CD14-positive monocyte (primary cell): ENCODE measurements around the gene MAPKAPK3. TPM values are rescaled to one million over a fixed set of nuclear protein-coding genes. Genes with fewer than 3 reads are reported as not detected.
A peak's percentile ranks its signal among the peaks of the same experiment; 100 is the strongest.

Source experiments
- DNase-seq, 3 donors: peaks; one replicate each; pipeline ENCODE4 v3.0.0-alpha.2; 2011 to 2022
- H2AFZ ChIP-seq: 2 replicates; pipeline ENCODE4 v1.6.0; 2012; ENCODE audit warnings: mild to moderate bottlenecking, low read depth, low read length, inconsistent platforms; ENCODE audit not compliant: insufficient read depth, poor library complexity, severe bottlenecking
- H3K27ac ChIP-seq, 2 donors: 1 replicate in 1 of 2; 2 replicates in 1 of 2; pipeline ENCODE4 v1.5.1; 2012 to 2013; ENCODE audit warnings: low read length in 2 of 2, control low read depth in 1 of 2, inconsistent platforms in 1 of 2, low read depth in 1 of 2, mild to moderate bottlenecking in 1 of 2
- H3K27me3 ChIP-seq, 2 donors: one replicate each; pipeline versions ENCODE4 v1.6.0 to v1.6.1; 2011 to 2013; ENCODE audit warnings: low read length in 2 of 2; ENCODE audit not compliant: control insufficient read depth in 2 of 2, insufficient read depth in 2 of 2
- H3K36me3 ChIP-seq, 2 donors: replicated peaks in 1 of 2; 1 replicate in 1 of 2; 2 replicates in 1 of 2; pipeline versions ENCODE4 v1.5.1 to v1.6.1; 2012 to 2013; ENCODE audit warnings: low read length in 2 of 2, control low read depth in 1 of 2, inconsistent platforms in 1 of 2, mild to moderate bottlenecking in 1 of 2; ENCODE audit not compliant: insufficient read depth in 2 of 2, control insufficient read depth in 1 of 2
- H3K4me1 ChIP-seq, 2 donors: 1 replicate in 1 of 2; 2 replicates in 1 of 2; pipeline versions ENCODE4 v1.5.1 to v1.6.1; 2012 to 2013; ENCODE audit warnings: low read length in 2 of 2, control low read depth in 1 of 2, inconsistent platforms in 1 of 2, mild to moderate bottlenecking in 1 of 2, moderate library complexity in 1 of 2; ENCODE audit not compliant: insufficient read depth in 2 of 2, control insufficient read depth in 1 of 2
- H3K4me2 ChIP-seq: replicated peaks from 2 replicates; pipeline ENCODE3; 2012; ENCODE audit warnings: low read length, moderate library complexity, mild to moderate bottlenecking; ENCODE audit not compliant: poor library complexity, severe bottlenecking; ENCODE audit errors: extremely low read depth
- H3K4me3 ChIP-seq, 3 experiments: fragments of 200-600 bp in 1 of 3; sonication (generic) in 1 of 3; replicated peaks in 1 of 3; 1 replicate in 2 of 3; 2 replicates in 1 of 3; pipeline ENCODE4 v1.5.1; 2011 to 2013; ENCODE audit warnings: low read length in 3 of 3, mild to moderate bottlenecking in 3 of 3, control low read depth in 2 of 3, low read depth in 2 of 3, inconsistent platforms in 1 of 3, moderate library complexity in 1 of 3
- H3K79me2 ChIP-seq: 2 replicates; pipeline ENCODE4 v1.6.0; 2012; ENCODE audit warnings: mild to moderate bottlenecking, control low read depth, inconsistent platforms, low read length, moderate library complexity; ENCODE audit not compliant: insufficient read depth
- H3K9ac ChIP-seq: 2 replicates; pipeline ENCODE4 v1.6.0; 2017; ENCODE audit warnings: low read length, mild to moderate bottlenecking; ENCODE audit not compliant: insufficient read depth, poor library complexity, severe bottlenecking
- H3K9me3 ChIP-seq, 2 donors: replicated peaks in 1 of 2; 1 replicate in 1 of 2; 2 replicates in 1 of 2; pipeline versions ENCODE4 v1.5.1 to v1.6.1; 2012 to 2013; ENCODE audit warnings: low read length in 2 of 2, control low read depth in 1 of 2; ENCODE audit not compliant: control insufficient read depth in 1 of 2, insufficient read depth in 1 of 2
- H4K20me1 ChIP-seq: 2 replicates; pipeline ENCODE4 v1.6.0; 2012; ENCODE audit warnings: mild to moderate bottlenecking, low read length, control low read depth, moderate library complexity; ENCODE audit not compliant: insufficient read depth
- H3K27ac Mint-ChIP-seq, 7 donors: one replicate each; pipeline ENCODE4 v1.8.0; 2020; ENCODE audit warnings: mild to moderate bottlenecking in 7 of 7, mixed read lengths in 7 of 7, moderate library complexity in 6 of 7, inconsistent platforms in 2 of 7
- H3K27me3 Mint-ChIP-seq, 3 donors: one replicate each; pipeline ENCODE4 v1.8.0; 2021 to 2022; ENCODE audit warnings: low read depth in 3 of 3, mild to moderate bottlenecking in 3 of 3, mixed read lengths in 3 of 3, moderate library complexity in 3 of 3, inconsistent platforms in 1 of 3
- H3K36me3 Mint-ChIP-seq, 2 donors: one replicate each; pipeline ENCODE4 v1.8.0; 2020; ENCODE audit warnings: mixed read lengths in 2 of 2, inconsistent platforms in 1 of 2, mild to moderate bottlenecking in 1 of 2
- H3K4me1 Mint-ChIP-seq: one replicate; pipeline ENCODE4 v1.8.0; 2020; ENCODE audit warnings: mild to moderate bottlenecking, mixed read lengths
- H3K4me3 Mint-ChIP-seq, 2 donors: one replicate each; pipeline ENCODE4 v1.8.0; 2020; ENCODE audit warnings: mild to moderate bottlenecking in 2 of 2, mixed read lengths in 2 of 2, moderate library complexity in 1 of 2
- H3K9me3 Mint-ChIP-seq, 7 donors: one replicate each; pipeline ENCODE4 v1.8.0; 2020 to 2022; ENCODE audit warnings: mixed read lengths in 7 of 7, mild to moderate bottlenecking in 6 of 7, moderate library complexity in 6 of 7, inconsistent platforms in 2 of 7
- WGBS: methylation state at CpG from one replicate; pipeline ENCODE4 v1.1.5; 2013; ENCODE audit warnings: missing lambda C conversion rate; ENCODE audit not compliant: insufficient coverage; 5-methylcytosine and 5-hydroxymethylcytosine counted together
- intact Hi-C, 2 donors: fragments of 100-400 bp; cut with micrococcal nuclease; formaldehyde crosslinking; loops; one replicate each; pipeline versions ENCODE4 v1.15.0 to v1.15.1; 2023
- polyA plus RNA-seq, 3 donors: library from polyadenylated mRNA; depleted of rRNA in 1 of 3; unstranded in 2 of 3; stranded (reverse) in 1 of 3; fragments of 300-500 nt in 2 of 3; fragments of >200 nt in 1 of 3; fragmentation: Illumina TruSeq in 2 of 3; gene quantifications; 1 replicate in 2 of 3; 2 replicates in 1 of 3; pipeline ENCODE4 v1.2.3, GENCODE V29; 2012 to 2021
- TF ChIP-seq, protein P1 (sequence below): fragments of 200-600 bp; IDR thresholded peaks from one replicate; pipeline ENCODE4 v1.8.0; 2022; ENCODE audit warnings: antibody characterized with exemption, mild to moderate bottlenecking

Gene MAPKAPK3
- polyA plus RNA-seq, 3 donors, result 173 to 252 (median 201) TPM

DNA sequence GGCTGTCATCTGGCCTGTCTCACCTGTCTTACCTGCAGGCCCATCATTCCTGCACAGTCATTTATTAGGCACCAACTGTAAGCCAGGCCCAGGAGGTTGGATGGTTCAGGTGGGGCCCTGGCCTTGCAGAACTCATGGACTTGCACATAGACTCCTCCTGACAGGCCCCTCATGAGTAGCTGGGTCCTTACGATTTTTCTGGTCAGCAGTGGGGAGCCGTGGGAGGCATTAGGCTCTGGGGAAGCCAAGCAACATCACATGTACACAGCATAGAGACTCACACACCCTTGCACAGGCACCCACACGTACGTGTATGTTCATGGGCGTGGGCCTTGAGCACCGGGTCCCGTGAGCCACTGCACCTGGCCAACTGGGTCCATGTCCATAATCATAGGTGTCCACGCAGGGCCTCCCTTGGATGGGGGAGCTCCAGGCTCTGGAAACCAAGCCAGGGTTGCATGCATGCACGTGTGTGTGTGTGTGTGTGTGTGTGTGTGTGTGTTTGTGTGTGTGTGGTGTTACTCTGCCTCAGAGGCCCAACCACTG is 25.7 kb upstream of the MAPKAPK3 start:
- no peak overlapping the region for H2AFZ ChIP-seq
- Mint-ChIP-seq H3K27me3 (peaks cover 0 to 2% (median 0%) of the 10 kb centered on the region in 3 donors), H3K9me3 (no peaks in the 10 kb centered on the region), H3K27ac (peak overlapping the region; percentile 96 to 99 (median 98)), H3K4me3 (peak overlapping the region in 1 of 2 donors; percentile 15), H3K36me3 (peaks cover 0 to 5% of the 10 kb centered on the region in 2 donors), H3K4me1 (peaks cover 62% of the 10 kb centered on the region)
- DNase-seq, result no peak
- H3K9me3 ChIP-seq, result no peaks in the 10 kb centered on the region
- intact Hi-C loops, result no loop called here
- H4K20me1 ChIP-seq, result no peaks in the 10 kb centered on the region
- peak overlapping the region in 1 of 3 experiments; percentile 70 for H3K4me3 ChIP-seq
- WGBS, result 50% methylated on average over 5 of the region's 9 CpGs
- no peaks in the 10 kb centered on the region for H3K79me2 ChIP-seq
- TF ChIP-seq, protein P1, sequence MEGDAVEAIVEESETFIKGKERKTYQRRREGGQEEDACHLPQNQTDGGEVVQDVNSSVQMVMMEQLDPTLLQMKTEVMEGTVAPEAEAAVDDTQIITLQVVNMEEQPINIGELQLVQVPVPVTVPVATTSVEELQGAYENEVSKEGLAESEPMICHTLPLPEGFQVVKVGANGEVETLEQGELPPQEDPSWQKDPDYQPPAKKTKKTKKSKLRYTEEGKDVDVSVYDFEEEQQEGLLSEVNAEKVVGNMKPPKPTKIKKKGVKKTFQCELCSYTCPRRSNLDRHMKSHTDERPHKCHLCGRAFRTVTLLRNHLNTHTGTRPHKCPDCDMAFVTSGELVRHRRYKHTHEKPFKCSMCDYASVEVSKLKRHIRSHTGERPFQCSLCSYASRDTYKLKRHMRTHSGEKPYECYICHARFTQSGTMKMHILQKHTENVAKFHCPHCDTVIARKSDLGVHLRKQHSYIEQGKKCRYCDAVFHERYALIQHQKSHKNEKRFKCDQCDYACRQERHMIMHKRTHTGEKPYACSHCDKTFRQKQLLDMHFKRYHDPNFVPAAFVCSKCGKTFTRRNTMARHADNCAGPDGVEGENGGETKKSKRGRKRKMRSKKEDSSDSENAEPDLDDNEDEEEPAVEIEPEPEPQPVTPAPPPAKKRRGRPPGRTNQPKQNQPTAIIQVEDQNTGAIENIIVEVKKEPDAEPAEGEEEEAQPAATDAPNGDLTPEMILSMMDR, result no peak
- H3K4me1 ChIP-seq, result peaks cover 54 to 63% of the 10 kb centered on the region in 2 donors
- H3K27me3 ChIP-seq, result no peaks in the 10 kb centered on the region
- peak overlapping the region; percentile 85 for H3K4me2 ChIP-seq
- H3K9ac ChIP-seq, result peak overlapping the region; percentile 41
- peak overlapping the region; percentile 97 to 100 for H3K27ac ChIP-seq
- no peaks in the 10 kb centered on the region for H3K36me3 ChIP-seq

DNA sequence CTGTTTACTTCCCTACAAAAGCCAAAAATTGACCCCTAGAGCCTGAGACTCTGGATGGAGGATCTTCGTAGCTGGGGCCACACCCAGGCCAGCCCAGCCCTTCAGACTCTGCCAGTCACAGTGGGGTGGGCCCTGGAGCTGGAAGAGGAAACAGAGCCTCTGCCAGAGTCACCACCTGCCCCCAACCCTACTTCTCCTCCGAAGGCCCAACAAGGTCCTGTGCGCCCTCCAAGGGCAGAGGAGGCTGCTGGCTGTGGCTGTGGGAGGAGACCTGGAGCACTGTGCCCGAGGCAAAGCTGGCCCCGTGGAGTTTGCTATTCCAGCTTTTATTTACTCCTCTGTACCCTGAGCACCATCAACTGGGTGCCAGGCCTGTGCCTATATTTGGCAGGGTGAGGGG is 24.4 kb upstream of the MAPKAPK3 start:
- peak overlapping the region; percentile 64 for H2AFZ ChIP-seq
- H4K20me1 ChIP-seq, result no peaks in the 10 kb centered on the region
- H3K27me3 Mint-ChIP-seq, result peaks cover 0 to 2% (median 0%) of the 10 kb centered on the region in 3 donors
- H3K27ac Mint-ChIP-seq, result peak overlapping the region; percentile 96 to 99 (median 98)
- intact Hi-C loops, result loop anchor here in 1 of 2 donors (2.0 kb wide), 1 partner anchor 16 kb away; no protein-coding TSS in a partner anchor
- peak overlapping the region in 1 of 2 donors; percentile 84 for H3K4me3 Mint-ChIP-seq
- peak overlapping the region; percentile 97 to 100 for H3K27ac ChIP-seq
- WGBS, result 20% methylated on average over 1 of the region's 5 CpGs
- no peaks in the 10 kb centered on the region for H3K79me2 ChIP-seq
- no peaks in the 10 kb centered on the region for H3K9me3 Mint-ChIP-seq
- H3K4me2 ChIP-seq, result peak overlapping the region; percentile 59
- no peaks in the 10 kb centered on the region for H3K9me3 ChIP-seq
- H3K4me3 ChIP-seq, result peak overlapping the region in 1 of 3 experiments; percentile 60
- TF ChIP-seq, protein P1, result no peak
- peaks cover 1 to 4% of the 10 kb centered on the region in 2 donors for H3K36me3 Mint-ChIP-seq
- H3K4me1 ChIP-seq, result peaks cover 54 to 63% of the 10 kb centered on the region in 2 donors
- peak; percentile 46 to 60 (median 57) for DNase-seq
- no peaks in the 10 kb centered on the region for H3K36me3 ChIP-seq
- H3K27me3 ChIP-seq, result no peaks in the 10 kb centered on the region
- peaks cover 60% of the 10 kb centered on the region for H3K4me1 Mint-ChIP-seq
- H3K9ac ChIP-seq, result peak overlapping the region; percentile 55
